Bronchial epithelial cell (primary cell): ENCODE measurements around the gene NUP98. TPM values are rescaled to one million over a fixed set of nuclear protein-coding genes. Genes with fewer than 3 reads are reported as not detected.
A peak's percentile ranks its signal among the peaks of the same experiment; 100 is the strongest.

Experiments
- DNase-seq: peaks from one replicate; pipeline ENCODE4 v3.0.0-alpha.2; 2010; ENCODE audit warnings: low read depth
- FAIRE-seq: peaks from 2 replicates; lab custom pipeline; 2011; peaks lifted over from hg19 to GRCh38; lab: Jason Lieb, UNC
- H3K27me3 ChIP-seq: 2 replicates; pipeline ENCODE4 v1.5.1; 2011; ENCODE audit warnings: low read length; ENCODE audit not compliant: control insufficient read depth, insufficient read depth
- H3K36me3 ChIP-seq: 2 replicates; pipeline ENCODE4 v1.5.1; 2011; ENCODE audit warnings: low read length; ENCODE audit not compliant: control insufficient read depth, insufficient read depth
- H3K4me3 ChIP-seq: 2 replicates; pipeline ENCODE4 v1.5.1; 2011; ENCODE audit warnings: mild to moderate bottlenecking, low read depth, low read length, control low read depth
- total RNA-seq: library from RNA; depleted of rRNA; stranded (reverse); fragments of >200 nt; gene quantifications from 2 replicates; pipeline ENCODE4 v1.2.1, GENCODE V29; 2014
- TF ChIP-seq, protein P1 (sequence below): IDR thresholded peaks from 2 replicates; pipeline ENCODE4 v1.5.1; 2011; ENCODE audit warnings: mild to moderate bottlenecking, moderate library complexity, low read length, control low read depth, inconsistent platforms; ENCODE audit not compliant: insufficient read depth, severe bottlenecking

NUP98 gene
- total RNA-seq, 1 donor from 2014 or later, result 59.8 TPM

DNA sequence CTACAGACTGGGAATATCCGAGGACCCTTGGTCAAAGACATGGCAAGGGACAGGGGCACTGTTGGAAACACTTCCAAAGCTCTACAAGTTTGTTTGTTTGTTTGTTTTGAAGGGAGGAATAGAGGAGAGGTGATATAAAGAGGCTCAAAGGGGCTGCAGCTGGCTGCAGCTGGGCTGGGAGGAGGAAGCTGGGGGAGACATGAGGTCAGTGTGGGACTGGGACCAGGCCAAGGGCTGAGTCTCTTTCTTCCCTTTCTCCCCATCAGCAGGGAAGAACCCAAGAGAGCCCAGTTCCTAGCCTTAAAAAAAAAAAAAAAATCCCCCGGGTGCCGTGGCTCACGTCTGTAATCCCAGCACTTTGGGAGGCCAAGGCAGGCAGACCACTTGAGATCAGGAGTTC, 38.4 kb upstream of the NUP98 start:
- TF ChIP-seq, protein P1, sequence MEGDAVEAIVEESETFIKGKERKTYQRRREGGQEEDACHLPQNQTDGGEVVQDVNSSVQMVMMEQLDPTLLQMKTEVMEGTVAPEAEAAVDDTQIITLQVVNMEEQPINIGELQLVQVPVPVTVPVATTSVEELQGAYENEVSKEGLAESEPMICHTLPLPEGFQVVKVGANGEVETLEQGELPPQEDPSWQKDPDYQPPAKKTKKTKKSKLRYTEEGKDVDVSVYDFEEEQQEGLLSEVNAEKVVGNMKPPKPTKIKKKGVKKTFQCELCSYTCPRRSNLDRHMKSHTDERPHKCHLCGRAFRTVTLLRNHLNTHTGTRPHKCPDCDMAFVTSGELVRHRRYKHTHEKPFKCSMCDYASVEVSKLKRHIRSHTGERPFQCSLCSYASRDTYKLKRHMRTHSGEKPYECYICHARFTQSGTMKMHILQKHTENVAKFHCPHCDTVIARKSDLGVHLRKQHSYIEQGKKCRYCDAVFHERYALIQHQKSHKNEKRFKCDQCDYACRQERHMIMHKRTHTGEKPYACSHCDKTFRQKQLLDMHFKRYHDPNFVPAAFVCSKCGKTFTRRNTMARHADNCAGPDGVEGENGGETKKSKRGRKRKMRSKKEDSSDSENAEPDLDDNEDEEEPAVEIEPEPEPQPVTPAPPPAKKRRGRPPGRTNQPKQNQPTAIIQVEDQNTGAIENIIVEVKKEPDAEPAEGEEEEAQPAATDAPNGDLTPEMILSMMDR, result no peak
- FAIRE-seq, result no peak
- DNase-seq, result no peak

DNA sequence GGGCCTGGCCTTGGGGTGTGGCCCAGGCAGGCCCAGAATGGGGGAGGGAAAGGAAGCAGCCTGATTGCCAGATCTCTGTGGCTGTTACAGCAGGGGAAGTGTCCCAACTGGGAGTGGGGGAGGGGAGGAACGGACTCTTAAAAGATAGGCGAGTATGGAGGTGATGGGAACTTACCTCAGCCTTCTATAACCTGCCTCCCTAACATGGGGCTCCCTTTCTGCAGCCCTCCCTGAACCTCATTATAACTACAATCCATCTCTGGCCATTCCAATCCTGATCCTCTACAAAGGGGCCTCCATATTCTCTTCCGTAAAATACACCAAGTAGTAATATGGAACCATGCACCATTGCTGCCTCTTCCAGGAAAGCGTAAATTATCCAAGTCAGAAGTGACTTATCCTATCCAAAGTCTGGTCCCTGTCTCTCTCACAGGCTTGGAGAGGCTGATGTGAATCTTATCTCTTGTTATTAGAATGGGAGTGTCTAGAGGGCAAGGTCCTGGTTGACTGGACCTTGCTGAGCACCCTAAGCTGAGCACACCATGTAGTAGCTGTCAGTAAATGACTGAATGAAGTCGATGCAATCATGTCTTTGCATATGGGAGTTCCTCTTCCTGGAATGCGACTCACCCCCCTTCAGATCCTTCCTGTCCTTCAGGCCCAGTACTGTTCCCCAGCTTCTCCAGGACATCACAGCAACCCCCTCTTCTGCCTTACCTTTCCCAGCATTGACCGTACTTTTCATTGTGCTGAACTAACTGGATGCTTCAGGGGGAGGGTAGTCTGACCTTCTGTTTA, 37.5 kb upstream of the NUP98 start:
- TF ChIP-seq, protein P1, result no peak
- Histone ChIP-seq H3K27me3 (no peaks in the 10 kb centered on the region), H3K4me3 (no peak overlapping the region), H3K36me3 (peaks cover 6% of the 10 kb centered on the region)
- DNase-seq (peak; percentile 55), FAIRE-seq (no peak)

More for the DNA sequence above, 38.4 kb upstream of the NUP98 start:
- Histone ChIP-seq H3K36me3 (peaks cover 4% of the 10 kb centered on the region), H3K27me3 (no peaks in the 10 kb centered on the region), H3K4me3 (no peak overlapping the region)

GRCh38 chr11:3834349-3834663, 37.0 kb upstream of the NUP98 start:
- DNase-seq (no peak), FAIRE-seq (no peak)
- peaks cover 6% of the 10 kb centered on the region for H3K36me3 ChIP-seq
- TF ChIP-seq, protein P1, result no peak
- no peak overlapping the region for H3K4me3 ChIP-seq
- H3K27me3 ChIP-seq, result no peaks in the 10 kb centered on the region

- Histone ChIP-seq H3K4me3 (no peak overlapping the region), H3K27me3 (no peaks in the 10 kb centered on the region), H3K36me3 (peaks cover 6% of the 10 kb centered on the region)
- FAIRE-seq, result no peak
- TF ChIP-seq, protein P1, result no peak
- DNase-seq, result no peak
Measured at GRCh38 chr11:3833449-3833848, 36.1 kb upstream of the NUP98 start.

GRCh38 chr11:3832816-3833215, 35.5 kb upstream of the NUP98 start:
- DNase-seq (no peak), FAIRE-seq (no peak)
- Histone ChIP-seq H3K27me3 (no peaks in the 10 kb centered on the region), H3K4me3 (no peak overlapping the region), H3K36me3 (peaks cover 6% of the 10 kb centered on the region)
- TF ChIP-seq, protein P1, result no peak
